Gastrocnemius medialis (tissue), 4 donors: Measurements from ENCODE around the gene PLPP4.

Experiments
- CTCF ChIP-seq, 5 experiments: fragments of 450-650 bp in 3 of 5; fragments of 200-600 bp in 2 of 5; sonication (generic) in 2 of 5; IDR thresholded peaks in 4 of 5; conservative IDR thresholded peaks in 1 of 5; 1 replicate in 4 of 5; 2 replicates in 1 of 5; pipeline ENCODE4 v1.5.1; 2016 to 2019; ENCODE audit warnings: antibody characterized with exemption in 5 of 5, mild to moderate bottlenecking in 3 of 5, moderate library complexity in 3 of 5
- POLR2A ChIP-seq, 2 donors: fragments of 450-650 bp; IDR thresholded peaks; one replicate each; pipeline ENCODE4 v1.6.1; 2017; ENCODE audit warnings: antibody characterized with exemption in 2 of 2, mild to moderate bottlenecking in 2 of 2, moderate library complexity in 2 of 2

- TF ChIP-seq POLR2A (IDR thresholded peaks at IDR 0.05) = no peak
- TF ChIP-seq CTCF (IDR thresholded peaks at IDR 0.05 in 4 of 5, conservative IDR thresholded peaks at IDR 0.05 in 1 of 5) = no peak
Observed at GRCh38 chr10:120495226-120496009, 38.4 kb downstream of the PLPP4 start.
